Activated T-cell treated with anti-CD3 and anti-CD28 coated beads for 4 hours (primary cell): ENCODE results near the gene FBXW8.

ENCODE experiments used
- DNase-seq: peaks from one replicate; pipeline ENCODE4 v3.0.0-alpha.2; 2020

The FBXW8 gene

DNA sequence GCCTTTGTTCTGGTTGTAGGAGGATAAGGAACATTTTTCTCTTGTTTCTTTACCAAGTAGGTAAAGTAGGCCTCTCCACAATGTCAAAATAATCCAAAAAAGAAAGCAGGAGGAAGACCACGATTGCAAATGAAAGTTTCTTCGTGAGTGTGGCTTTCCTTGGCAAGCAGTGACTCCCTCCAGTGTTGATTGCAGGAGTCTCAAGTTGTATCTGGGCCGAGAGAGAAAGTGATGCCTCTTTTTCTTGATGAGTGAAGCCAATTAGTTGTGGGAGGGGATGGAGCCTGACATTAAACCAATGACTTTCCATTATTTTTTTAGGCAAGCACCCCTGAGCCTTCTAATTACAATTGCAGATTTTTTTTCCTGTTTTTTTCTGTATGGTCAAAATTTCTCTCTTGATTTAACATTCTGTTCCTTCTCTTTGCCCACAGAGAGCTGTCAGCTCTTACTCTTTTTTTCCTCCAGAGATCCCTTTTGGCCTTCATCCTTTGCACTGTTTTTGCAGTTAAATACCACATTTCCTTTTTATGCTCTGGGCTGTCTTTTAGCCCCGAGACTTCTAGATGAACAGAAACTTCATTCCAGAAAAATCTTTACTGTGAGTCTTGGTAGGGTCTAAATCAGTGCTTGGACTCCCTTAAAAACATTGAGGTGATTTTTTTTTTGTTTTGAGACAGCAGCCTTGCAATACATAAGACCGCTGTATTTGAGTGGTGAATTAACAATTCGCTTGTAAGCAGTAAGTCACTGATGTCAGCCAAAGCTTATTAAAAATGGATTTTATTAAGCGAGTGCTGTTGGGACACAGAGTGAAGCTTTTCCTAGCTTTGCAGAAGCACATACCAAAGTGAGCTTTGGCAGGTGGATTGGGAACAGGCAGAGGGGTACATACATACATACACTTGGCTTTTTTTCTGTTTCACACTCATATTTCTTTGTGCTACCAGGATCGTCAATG lies 15.8 kb downstream of the FBXW8 start:
- no peak for DNase-seq

DNA sequence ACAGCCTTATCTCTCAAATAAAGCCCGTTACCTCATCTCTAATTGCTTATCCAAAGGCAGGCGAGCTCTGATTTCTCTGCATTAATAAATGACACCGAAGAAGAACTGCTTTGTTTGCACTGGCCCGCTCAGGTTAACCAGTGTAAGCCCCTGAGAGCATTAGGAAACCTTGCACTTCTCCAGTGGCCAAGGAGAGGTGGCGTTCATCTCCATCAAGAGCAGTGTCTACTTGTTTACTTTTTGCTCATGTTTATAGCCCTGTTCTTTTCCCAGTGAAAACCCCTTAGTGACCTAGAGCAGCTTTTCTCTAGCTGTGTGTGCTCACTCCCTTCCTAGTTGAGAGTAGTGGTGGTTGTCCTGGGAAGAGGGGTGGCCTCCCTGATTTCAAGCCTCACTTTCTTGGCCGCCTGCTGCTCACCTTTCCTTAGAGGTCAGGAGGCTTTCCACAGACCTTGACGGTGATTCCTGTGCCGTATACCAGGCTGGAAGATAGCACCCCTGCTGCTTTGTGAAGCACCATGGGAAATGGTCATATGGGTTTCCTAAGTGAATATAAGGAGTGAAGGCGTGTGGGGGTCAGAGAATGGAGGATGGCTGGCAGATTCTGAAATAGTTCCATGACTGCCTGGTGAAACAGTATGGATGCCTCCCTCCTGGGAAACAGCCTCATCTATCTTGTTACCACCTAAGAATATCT lies 16.6 kb downstream of the FBXW8 start:
- DNase-seq: no peak

DNA sequence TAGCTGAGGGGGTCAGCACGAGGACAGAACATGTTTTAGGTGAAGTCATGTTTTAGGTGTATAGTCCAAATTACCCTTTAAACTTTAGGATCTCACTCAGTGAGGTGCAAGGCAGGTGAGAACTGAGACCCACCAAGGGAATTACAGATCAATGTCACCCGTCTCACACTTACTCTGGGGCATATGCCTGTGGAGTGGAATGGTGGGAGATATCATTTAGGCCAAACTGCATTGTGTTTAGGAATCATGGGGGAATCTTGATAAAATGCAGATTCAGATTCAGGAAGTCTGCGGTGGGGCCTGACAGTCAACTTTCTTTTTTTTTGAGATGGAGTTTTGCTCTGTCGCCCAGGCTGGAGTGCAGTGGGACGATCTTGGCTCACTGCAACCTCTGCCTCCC lies 17.8 kb downstream of the FBXW8 start:
- DNase-seq: no peak

DNA sequence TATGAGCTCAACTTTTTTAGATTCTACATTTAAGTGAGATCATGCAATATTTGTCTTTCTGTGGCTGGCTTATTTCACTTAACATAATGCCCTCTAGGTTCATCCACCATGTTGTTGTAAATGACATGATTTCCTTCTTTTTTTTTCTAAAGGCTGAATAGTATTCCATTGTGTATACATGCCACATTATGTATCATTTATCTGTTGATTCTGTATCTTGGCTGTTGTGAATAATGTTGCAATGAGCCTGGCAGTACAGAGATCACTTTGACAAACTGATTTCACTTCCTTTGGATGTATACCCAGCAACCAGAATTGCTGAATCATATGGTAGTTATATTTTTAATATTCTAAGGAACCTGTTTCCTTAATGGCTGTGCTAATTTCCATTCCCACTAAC lies 19.1 kb downstream of the FBXW8 start:
- DNase-seq: no peak

DNA sequence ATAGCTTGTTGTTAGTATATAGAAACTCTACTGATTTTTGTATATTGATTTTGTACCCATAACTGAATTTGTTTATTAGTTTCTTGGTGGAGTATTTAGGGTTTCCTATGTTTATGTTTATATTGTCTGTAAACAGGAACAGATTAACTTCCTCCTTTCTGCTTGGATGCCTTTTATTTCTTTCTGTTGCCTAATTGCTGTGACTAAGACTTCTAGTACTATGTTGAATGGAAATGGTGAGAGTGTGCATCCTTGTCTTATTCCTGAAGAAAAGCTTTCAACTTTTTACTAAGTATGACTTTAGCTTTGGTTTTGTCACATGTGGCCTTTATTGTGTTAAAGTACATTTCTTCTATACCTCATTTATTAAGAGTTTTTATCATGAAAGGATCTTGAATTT lies 20.9 kb downstream of the FBXW8 start:
- DNase-seq: no peak

DNA sequence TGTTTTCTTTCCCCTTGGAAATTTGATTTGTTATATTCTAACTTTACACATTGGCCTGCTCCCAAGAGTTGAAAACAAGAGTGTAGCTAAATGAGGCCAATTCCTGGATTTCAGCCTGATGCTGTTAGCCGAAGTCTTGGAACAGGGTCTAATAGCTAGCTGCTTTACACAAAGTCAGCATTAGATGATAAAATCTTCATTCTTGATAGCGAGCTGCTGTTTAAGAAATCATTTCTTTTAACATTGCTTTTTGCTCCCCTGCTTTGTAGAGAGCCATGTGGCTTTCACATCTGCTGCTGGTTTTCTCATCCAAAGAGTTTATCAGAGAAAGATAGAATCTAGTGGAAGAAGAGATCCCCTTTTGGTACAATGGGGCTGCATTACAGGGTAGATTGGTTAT lies 22.3 kb downstream of the FBXW8 start:
- DNase-seq: no peak

DNA sequence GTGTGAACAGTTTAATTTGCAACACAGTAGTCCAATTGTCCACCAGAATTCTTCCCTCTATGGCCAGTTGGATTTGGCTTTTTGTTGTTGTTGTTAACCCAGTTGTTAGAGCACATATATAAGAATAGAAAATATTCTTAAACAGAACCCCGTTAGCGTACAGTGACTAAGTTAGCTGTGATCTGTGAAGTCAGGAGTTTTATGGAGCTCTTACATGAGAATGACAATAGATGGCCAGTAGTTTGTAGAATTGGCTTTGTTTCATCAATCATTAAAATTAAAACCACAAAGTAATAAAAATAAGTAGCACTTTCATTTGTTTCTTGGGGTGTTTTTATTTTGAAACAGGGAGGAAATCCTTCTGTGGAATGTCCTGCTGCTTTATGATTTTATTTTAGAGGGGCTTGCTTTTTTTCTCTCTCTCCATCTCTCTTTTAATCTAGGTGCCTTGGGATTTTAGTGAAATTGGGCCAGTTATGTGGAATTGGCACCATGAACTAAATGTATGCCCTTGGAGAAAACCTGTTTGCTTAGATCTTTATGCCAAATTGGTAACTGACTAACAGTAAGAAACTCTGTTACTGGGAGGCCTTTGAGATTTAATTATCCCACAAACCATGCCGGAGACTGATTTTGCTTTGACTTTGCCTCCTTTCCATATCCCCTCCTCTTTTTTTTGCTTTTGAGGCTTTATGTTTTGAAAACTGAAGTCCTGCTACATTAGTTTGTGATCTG lies 22.9 kb downstream of the FBXW8 start:
- DNase-seq: no peak

DNA sequence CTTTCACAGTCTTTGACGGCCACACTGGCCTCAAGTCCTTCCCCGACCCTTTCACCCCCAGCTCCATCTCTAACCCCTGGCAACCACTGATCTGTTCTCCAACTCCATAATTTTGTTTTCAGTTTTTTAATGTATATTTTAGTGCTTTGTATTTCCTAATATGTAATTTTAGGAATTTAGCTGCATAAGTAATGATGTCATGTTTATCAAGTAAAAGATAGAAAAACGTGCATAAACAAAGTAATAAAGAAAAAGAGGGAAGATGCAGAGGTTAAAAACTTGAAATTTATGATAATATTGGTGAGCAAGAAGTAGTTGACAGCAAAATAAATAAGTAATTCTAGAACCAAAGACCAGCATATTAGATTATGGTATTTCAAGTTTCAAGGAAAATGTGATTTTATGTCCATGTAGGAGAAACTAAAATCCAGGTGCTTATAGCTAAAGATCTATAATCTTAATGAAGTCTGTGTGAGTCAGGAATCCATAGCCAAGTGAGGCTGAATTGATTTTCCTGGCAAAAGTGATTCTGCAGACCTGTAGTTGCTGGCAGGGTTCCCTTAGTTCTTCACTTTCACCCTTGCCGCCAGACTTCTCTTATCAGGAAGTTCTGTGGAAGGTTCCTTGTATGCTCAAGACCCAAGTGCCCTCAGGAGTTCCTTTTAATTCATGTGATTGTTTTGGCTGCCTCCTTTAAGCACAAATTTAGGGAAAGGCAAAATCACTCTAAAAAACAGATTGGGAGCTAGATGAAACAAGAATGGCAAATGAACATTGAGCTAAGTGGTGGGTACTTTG lies 24.4 kb downstream of the FBXW8 start:
- no peak for DNase-seq

DNA sequence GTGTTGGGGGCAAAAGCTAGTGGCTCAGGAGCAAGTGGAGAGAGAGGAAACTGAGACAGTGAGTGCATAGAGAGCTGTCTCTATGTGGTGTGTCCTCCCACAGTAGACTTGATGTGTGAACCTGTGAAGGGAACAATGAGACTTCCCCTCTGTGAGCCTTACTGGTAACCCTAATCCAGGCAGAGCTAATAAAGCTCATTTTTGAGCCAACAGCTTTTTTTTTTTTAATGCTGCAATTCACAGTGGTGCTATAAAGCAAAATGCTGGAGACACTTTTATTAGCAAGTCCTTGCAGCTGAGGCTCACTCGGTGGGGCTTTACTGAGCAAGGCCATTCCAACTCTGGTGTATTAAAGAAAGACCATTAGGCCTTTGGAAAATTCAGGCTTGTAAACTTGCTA lies 26.9 kb downstream of the FBXW8 start:
- DNase-seq: no peak

DNA sequence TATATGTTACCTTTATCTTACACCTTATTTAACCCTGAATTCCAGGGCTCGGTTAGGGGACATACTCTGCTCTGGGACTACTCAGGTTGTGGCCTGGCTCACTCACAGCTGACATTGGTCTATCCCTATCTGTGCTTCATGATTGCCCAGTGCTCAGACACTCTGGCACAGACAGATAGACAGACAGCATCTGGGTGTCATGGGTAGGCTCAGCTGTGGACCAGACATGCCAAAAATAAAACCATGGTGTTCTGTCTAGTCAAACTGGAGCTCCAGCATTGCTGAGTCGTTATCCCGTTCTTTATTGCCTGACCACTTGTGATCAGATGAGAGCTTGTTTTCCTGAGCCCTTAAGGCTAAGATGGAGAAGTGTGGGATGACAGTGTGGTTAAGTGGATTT lies 29.0 kb downstream of the FBXW8 start:
- DNase-seq: no peak

DNA sequence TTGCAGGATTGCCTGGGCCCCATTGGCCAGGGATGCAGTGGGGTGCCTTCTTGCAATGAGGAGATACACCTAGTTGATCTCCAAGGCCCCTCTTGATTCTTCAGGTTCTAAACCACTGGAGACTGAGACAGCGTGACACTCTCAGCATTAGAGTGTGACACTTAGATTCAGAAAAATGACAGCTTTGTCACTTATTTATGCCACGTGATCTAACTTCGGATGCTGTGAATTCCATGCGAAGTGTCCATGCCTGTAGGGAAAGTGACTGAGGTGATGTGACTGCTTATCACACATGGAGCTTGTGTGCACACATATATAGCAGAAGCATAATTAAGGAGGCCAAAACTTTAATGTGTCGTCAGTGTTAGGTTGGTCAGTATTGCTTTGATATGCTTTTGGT lies 30.4 kb downstream of the FBXW8 start:
- DNase-seq: no peak

DNA sequence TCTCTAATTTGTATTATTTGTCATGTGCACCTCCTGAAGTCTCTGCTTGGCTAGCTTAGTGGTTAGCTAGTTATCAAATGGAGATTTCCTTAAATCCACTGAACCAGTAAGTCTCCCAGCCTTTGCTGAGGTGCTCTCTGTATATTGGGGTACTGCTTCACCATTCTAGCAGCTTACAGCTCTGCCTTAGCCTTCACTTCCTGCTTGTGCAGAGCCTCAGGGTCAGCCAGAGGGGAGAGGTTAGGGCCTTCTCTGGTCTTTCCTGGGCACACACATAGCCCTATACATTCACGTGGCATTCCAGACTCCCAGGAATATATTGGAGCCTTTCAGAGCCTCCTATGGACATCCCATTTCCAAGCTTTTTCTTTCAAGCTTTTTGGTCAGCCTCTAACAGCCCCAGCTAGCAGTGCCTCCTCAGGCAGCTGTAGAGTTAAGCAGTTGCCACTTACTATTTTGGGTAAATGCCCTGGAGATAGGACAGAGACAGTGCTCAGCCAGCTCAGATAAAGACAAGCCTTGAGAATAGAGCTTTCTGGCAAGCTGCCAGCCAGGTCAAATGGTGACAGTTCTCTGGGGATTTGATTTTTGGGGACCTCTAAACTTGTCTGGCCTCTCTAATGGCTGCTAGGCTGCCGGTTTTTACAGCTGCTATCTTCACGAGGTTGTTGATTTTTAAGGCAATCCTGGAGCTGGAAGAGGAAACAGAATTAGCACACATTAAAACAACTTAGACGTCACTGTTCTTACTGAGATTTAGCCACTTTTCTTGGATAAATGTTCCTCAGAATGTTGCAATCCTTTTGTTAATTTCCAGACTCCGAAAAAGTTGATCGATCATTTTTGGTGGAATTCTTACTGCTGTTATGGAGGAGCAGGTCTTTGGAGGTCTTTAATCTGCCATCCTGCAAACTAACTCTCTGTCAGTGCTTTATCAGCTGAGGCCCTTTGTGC lies 32.9 kb downstream of the FBXW8 start:
- no peak for DNase-seq

DNA sequence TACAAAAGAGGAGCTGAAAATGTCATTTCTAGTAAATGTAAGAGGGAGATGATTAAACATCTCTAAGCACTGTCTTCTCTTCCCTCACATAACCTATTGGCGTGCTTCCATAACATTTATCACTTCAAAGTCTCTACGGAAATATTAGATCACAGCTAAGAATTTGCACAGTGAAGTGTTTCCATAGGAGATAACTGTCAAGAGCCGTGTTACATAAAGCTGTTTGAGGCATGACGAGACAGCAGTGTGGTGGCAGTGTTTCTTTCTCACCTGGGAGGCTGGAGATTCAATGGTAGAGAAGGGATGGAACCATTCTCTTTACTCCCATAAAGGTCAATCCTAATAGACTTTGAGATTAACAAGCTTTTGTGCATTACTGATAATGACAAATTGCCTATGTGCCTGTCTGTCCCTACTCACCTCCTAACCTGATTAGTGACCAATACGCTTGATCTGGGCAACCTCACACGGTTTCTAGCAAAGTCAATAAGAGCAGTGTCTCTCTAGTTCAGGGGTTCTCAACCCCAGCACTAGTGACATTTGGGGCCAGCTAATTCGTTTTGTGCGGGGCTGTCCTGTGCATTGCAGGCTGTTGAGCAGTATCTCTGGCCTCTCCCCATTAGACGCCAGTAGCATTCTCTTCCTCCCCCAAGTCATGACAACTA lies 35.3 kb downstream of the FBXW8 start:
- DNase-seq: no peak

DNA sequence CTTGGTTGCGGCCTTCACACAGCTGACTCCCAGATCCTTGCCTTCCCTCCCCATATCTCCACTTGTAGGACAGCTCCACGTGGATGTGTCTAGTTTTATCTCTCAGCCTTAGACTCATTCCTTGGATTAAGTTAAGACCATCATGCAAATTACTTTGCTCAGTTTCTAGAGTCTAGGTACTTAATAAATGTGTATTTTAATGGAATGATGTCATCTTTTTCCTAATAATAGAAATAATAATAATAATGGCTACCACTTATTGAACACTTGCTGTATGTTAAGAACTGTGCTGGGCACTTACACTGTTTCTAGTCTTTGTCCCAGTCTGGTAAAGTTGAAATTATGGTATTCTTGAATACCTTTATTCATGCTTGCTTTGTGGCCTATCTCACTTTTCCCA lies 37.5 kb downstream of the FBXW8 start:
- no peak for DNase-seq

DNA sequence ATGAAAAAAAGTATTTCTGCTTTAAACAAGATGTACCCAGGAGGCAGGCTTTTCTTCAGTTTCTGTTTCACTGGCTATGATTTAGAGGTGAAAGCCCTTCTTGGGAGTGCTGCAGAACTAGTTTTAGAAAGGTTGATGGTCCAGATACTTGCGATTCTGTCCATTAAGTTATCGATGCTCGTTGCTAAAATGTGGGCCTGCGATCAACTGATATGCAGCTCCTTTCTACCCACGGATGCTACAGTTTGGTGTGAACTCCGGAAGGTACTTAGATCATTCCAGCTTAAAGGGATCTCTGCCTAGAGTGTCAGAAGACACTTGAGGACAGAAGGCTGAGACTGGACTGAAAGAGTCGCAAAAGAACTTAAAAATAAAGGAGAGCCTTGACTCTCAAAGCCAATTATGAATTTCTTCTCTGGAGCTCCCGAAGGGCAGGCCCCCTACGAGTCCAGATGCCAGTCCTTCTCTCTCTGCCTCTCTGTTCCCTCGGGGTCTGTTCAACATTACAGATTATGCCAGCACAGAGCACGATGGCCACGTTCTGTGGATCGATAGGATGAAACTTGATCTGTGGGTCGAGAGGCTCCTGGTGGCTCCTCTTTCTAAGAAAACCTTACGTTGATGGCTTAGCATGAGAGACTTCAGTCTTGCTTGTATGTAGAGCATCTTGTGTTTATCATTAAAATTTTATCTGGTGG lies 40.0 kb downstream of the FBXW8 start:
- DNase-seq: no peak

DNA sequence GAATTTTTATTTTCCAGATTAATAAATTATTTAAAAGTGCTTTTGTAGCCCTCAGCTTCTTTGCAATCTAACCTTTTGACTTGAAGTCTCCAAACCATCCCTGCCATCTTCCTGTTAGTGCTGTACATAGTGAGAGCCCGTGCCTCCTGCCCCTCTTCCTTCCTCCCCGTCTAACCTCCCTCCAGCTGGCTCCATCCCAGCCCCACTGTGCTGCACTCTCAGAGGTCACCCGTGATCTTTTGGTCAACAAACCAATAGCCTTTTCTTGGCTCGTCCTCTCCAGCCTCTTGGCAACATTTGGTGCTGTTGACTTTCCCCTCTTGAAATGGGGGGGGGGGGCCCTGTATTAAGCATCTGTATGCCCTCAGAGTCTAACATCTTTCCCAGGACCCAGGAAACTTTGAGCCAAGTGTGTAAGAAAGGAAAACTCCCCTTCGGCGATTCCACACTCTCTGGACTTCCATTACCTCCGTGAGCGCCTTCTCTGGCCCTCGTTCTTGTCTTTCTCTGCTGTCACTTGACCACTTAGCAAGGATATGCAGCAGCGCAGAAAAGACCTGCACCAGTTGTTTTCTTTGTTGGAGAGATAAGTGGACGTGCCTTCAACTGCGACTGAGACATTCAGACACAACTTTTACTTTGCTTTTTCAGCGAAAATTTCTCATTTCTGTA lies 44.1 kb downstream of the FBXW8 start:
- DNase-seq: no peak

DNA sequence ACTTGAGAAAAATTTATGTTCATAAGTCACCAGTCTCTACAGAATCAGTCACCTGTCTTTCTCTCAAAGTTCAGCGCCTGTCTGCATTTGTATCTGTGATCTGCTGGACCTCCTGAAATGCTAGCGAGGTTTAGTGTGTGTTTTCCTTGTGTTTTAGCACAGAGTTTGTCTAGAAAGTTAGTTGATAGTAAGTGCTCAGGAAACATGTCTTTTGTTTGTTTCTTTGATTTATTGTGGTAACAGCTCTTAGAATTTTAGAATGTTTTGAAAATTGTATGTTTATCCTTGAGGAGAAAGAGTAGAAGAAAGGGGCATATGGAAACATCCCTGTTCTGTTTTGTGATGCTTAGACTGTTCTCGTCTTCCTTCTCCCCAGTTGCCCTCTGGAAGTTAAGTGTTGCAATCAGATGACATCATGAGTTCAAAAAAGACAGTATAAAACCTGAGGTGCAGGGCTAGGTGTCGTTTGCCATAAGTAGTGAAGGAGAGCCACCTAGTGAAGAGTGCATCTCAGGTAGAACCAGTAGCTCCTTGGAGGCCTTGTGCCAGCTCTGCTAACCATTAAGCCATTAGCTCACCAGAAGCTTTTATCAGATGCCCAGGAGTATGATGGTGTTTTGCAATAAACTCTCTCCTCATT lies 44.8 kb downstream of the FBXW8 start:
- no peak for DNase-seq

DNA sequence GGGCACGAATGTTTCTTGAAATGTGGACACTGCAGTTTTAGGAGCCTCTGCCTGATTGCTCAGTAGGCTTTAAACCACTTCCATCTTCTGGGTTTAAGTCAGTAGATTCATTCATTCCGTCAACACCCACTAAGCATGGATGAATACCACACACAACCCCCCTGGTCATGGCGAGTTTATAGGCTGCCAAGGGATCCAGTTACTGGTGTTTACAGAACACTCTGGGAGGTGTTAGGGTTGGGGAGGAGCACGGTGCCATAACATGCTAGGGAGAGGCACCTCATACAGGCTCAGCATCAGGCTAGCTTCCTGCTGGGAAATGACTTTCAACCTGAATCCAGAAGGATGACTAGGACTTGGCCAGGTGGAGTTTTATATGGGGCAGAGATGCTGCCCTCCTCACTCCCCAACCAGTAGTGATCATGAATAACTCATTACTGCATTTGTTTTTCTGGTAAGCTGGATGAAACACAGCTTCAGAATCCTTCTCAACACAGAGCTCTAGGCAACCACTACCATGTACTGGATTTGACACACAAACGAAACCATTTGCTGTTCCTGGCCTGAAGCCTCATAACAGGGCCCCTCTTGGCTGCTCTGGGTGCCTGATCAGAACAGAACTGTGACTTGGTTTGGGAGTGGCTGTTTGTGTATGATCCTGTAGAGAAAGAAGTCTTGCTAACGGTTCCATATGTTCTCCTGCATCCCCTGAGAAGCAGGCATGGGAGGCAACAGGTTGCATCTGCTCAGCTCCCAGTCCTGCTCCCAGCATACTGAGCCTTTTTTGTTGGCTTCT lies 47.9 kb downstream of the FBXW8 start:
- no peak for DNase-seq

DNA sequence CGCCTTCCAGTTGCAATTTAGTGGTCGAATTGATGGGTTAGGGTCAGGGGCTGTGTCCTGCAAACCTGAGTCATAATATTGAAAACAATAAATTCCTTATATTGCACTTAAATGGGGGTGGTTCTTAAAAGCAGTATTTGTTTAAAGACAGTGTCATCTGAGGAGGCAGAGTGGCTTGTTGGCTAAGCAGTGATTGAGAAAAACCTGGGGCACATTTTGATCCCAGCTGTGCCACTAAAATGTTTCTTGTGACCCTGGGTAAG lies 48.4 kb downstream of the FBXW8 start:
- no peak for DNase-seq
